Fibroblast of the aortic adventitia (primary cell): Measurements from ENCODE around the gene NXT1. TPM values are rescaled to one million over a fixed set of nuclear protein-coding genes. Genes with fewer than 3 reads are reported as not detected.

ENCODE experiments used
- DNase-seq: peaks from one replicate; pipeline ENCODE4 v3.0.0-alpha.2; 2010; ENCODE audit warnings: low read depth
- H3K4me3 ChIP-seq: 2 replicates; pipeline ENCODE4 v1.5.1; 2011; ENCODE audit warnings: low read depth, mild to moderate bottlenecking, control low read depth, low read length, moderate library complexity
- CTCF ChIP-seq: IDR thresholded peaks from 2 replicates; pipeline ENCODE4 v1.5.1; 2011; ENCODE audit warnings: mild to moderate bottlenecking, low read length, control low read depth, inconsistent platforms; ENCODE audit not compliant: insufficient read depth
- total RNA-seq: library from RNA; depleted of rRNA; stranded (reverse); fragments of >200 nt; gene quantifications from 2 replicates; pipeline ENCODE4 v1.2.3, GENCODE V29; 2012; ENCODE audit warnings: low replicate concordance

NXT1 gene
- total RNA-seq, 1 donor: 30.8 TPM

GRCh38 chr20:23336476-23336875 is 14.1 kb upstream of the NXT1 start:
- TF ChIP-seq CTCF: no peak
- H3K4me3 ChIP-seq: no peak overlapping the region
- no peak for DNase-seq

GRCh38 chr20:23337312-23337711 is 13.3 kb upstream of the NXT1 start:
- no peak for TF ChIP-seq CTCF
- no peak for DNase-seq
- H3K4me3 ChIP-seq: no peak overlapping the region

GRCh38 chr20:23339986-23340385 is 10.6 kb upstream of the NXT1 start:
- no peak overlapping the region for H3K4me3 ChIP-seq
- DNase-seq: no peak
- TF ChIP-seq CTCF: no peak

- peak; percentile 81 for TF ChIP-seq CTCF
- peak; percentile 81 for DNase-seq
- no peak overlapping the region for H3K4me3 ChIP-seq
Measured at GRCh38 chr20:23340524-23340923, 10.1 kb upstream of the NXT1 start.

- H3K4me3 ChIP-seq: no peak overlapping the region
- TF ChIP-seq CTCF: no peak
Measured at GRCh38 chr20:23341073-23341472, 9.5 kb upstream of the NXT1 start.

GRCh38 chr20:23343590-23343989 is 7.0 kb upstream of the NXT1 start:
- DNase-seq: no peak
- H3K4me3 ChIP-seq: no peak overlapping the region
- no peak for TF ChIP-seq CTCF

More at GRCh38 chr20:23341073-23341472, 9.5 kb upstream of the NXT1 start:
- DNase-seq: no peak

GRCh38 chr20:23344336-23344735 is 6.3 kb upstream of the NXT1 start:
- no peak overlapping the region for H3K4me3 ChIP-seq
- TF ChIP-seq CTCF: no peak
- DNase-seq: no peak
